ENCODE data around the gene KCNAB1. TPM values are rescaled to one million over a fixed set of nuclear protein-coding genes. Genes with fewer than 3 reads are reported as not detected.

Gene KCNAB1
- total RNA-seq, 1 donor from 2014 or later = 3.9 TPM

DNA sequence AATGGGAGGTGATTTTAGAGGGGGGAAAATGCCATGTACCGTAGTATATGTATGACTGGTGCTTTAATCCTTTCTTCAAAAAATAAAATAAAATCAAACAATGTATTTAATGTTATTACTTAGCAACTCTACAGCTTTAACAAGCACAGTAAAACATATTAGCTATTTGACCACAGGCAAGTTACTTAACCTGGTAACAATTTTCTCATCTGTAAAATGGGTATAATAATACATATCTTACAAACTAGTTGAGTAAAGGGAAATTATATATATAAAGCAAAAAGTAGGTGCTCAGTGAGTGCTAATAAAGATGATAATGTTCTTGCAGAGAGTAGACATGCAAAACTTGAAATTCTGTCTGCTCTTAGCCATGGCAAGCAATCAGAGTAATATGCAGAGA lies 406.7 kb downstream of the KCNAB1 start:
- DNase-seq (ENCODE audit: extremely low spot score in 2 of 2) = no peak
- Histone ChIP-seq H3K4me1 (no peaks in the 10 kb centered on the region), H3K4me3 (no peak overlapping the region), H3K27me3 (no peaks in the 10 kb centered on the region), H3K27ac (no peak overlapping the region), H3K9me3 (no peaks in the 10 kb centered on the region), H3K36me3 (peaks cover 0 to 3% of the 10 kb centered on the region in 2 donors)
- TF ChIP-seq CTCF (IDR thresholded peaks at IDR 0.05) (no peak), POLR2AphosphoS5 (IDR thresholded peaks at IDR 0.05; ENCODE audit: insufficient read depth in 1 of 2, low read depth in 1 of 2) (no peak), POLR2A (IDR thresholded peaks at IDR 0.05) (no peak)
- intact Hi-C loops (cut with DNase I) = no loop called here

DNA sequence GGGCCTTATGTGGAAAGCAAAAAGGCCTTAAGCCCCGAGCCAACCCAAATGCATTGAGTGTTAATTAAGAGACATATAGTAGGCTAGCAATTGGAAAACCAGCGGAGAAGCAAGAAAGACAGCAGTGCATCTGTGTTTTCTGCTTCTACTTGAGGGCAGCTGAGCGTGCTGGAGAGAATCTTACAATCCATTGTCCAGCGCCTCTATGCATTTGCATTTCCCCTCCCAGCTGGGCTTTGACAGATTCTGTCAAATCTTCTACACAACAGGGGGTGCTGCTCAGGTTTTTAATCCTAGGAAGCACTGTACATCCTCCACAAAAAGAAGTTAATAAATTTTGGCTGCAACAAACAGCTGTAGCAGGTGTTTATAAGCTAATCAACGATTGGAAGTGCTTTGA lies 410.6 kb downstream of the KCNAB1 start:
- Histone ChIP-seq H3K27ac (no peak overlapping the region), H3K9me3 (no peaks in the 10 kb centered on the region), H3K4me1 (peaks cover 8% of the 10 kb centered on the region), H3K27me3 (no peaks in the 10 kb centered on the region), H3K36me3 (peaks cover 0 to 3% of the 10 kb centered on the region in 2 donors), H3K4me3 (no peak overlapping the region)
- intact Hi-C loops (cut with DNase I) = loop anchor here (10.0 kb wide), 1 partner anchor 554 kb away; no protein-coding TSS in a partner anchor
- no peak for TF ChIP-seq CTCF (IDR thresholded peaks at IDR 0.05)
- no peak for TF ChIP-seq POLR2A (IDR thresholded peaks at IDR 0.05)
- TF ChIP-seq POLR2AphosphoS5 (IDR thresholded peaks at IDR 0.05; ENCODE audit: insufficient read depth in 1 of 2, low read depth in 1 of 2) = no peak
- no peak for DNase-seq (ENCODE audit: extremely low spot score in 2 of 2)

- intact Hi-C loops (cut with DNase I) = loop anchor here (10.0 kb wide), 1 partner anchor 552 kb away; no protein-coding TSS in a partner anchor
- Histone ChIP-seq H3K4me1 (peaks cover 8% of the 10 kb centered on the region), H3K27me3 (no peaks in the 10 kb centered on the region), H3K4me3 (no peak overlapping the region), H3K27ac (no peak overlapping the region), H3K9me3 (no peaks in the 10 kb centered on the region), H3K36me3 (peaks cover 0 to 3% of the 10 kb centered on the region in 2 donors)
- no peak for DNase-seq (ENCODE audit: extremely low spot score in 2 of 2)
- no peak for TF ChIP-seq POLR2A (IDR thresholded peaks at IDR 0.05)
- TF ChIP-seq CTCF (IDR thresholded peaks at IDR 0.05) = no peak
- TF ChIP-seq POLR2AphosphoS5 (IDR thresholded peaks at IDR 0.05; ENCODE audit: insufficient read depth in 1 of 2, low read depth in 1 of 2) = no peak
Measured at GRCh38 chr3:156532730-156533129, 412.4 kb downstream of the KCNAB1 start.

- Histone ChIP-seq H3K4me3 (no peak overlapping the region), H3K9me3 (no peaks in the 10 kb centered on the region), H3K36me3 (peaks cover 0 to 8% of the 10 kb centered on the region in 2 donors), H3K4me1 (peaks cover 8% of the 10 kb centered on the region), H3K27me3 (no peaks in the 10 kb centered on the region), H3K27ac (no peak overlapping the region)
- DNase-seq (ENCODE audit: extremely low spot score in 2 of 2) = no peak
- TF ChIP-seq CTCF (IDR thresholded peaks at IDR 0.05) (no peak), POLR2AphosphoS5 (IDR thresholded peaks at IDR 0.05; ENCODE audit: insufficient read depth in 1 of 2, low read depth in 1 of 2) (no peak), POLR2A (IDR thresholded peaks at IDR 0.05) (no peak)
- intact Hi-C loops (cut with DNase I) = loop anchor here (10.0 kb wide), 1 partner anchor 552 kb away; no protein-coding TSS in a partner anchor
Measured at GRCh38 chr3:156533205-156533604, 412.8 kb downstream of the KCNAB1 start.

DNA sequence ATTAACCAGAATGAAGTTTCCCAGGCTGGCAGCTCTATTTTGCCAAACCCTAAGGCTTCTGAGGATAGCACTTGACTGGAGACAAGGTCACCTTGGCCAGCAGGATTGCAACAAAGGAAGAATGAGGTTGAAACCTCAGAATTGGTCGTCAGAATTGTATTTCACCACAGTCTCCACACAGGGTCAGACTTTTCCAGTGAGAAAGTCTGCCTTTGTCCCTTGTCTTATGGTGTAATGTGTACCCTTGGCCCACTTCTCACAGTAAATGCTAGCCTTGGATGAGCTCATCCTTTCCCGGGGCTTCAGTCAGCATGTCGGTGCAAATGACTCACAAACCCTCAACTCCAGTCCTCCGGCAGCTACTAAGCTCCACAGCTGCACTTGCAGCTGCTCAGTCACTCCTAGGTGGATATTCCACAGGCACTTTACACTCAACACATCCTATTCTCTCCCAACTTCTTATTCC lies 414.8 kb downstream of the KCNAB1 start:
- Histone ChIP-seq H3K36me3 (peaks cover 0 to 20% of the 10 kb centered on the region in 2 donors), H3K27me3 (no peaks in the 10 kb centered on the region), H3K4me1 (peaks cover 8% of the 10 kb centered on the region), H3K27ac (peak overlapping the region; percentile 78), H3K9me3 (no peaks in the 10 kb centered on the region), H3K4me3 (no peak overlapping the region)
- intact Hi-C loops (cut with DNase I) = loop anchor here (10.0 kb wide), 1 partner anchor 550 kb away; no protein-coding TSS in a partner anchor
- DNase-seq (ENCODE audit: extremely low spot score in 2 of 2) = peak in 1 of 2 donors; percentile 98
- TF ChIP-seq CTCF (IDR thresholded peaks at IDR 0.05) (peak in 2 of 3 experiments; percentile 24 to 27), POLR2A (IDR thresholded peaks at IDR 0.05) (no peak), POLR2AphosphoS5 (IDR thresholded peaks at IDR 0.05; ENCODE audit: insufficient read depth in 1 of 2, low read depth in 1 of 2) (peak in 1 of 2 donors; percentile 48)
